GM18526 (cell line): ENCODE data around the gene CCDC85A.

Experiments
- POLR2A ChIP-seq: IDR thresholded peaks from 3 replicates; pipeline ENCODE4 v1.6.1; 2011; ENCODE audit not compliant: insufficient read length; ENCODE audit errors: extremely low read depth

CCDC85A gene

GRCh38 chr2:56416500-56417176, 232.8 kb downstream of the CCDC85A start:
- TF ChIP-seq POLR2A, result no peak
